Measurements from ENCODE around the gene MLST8.

The MLST8 gene, protein sequence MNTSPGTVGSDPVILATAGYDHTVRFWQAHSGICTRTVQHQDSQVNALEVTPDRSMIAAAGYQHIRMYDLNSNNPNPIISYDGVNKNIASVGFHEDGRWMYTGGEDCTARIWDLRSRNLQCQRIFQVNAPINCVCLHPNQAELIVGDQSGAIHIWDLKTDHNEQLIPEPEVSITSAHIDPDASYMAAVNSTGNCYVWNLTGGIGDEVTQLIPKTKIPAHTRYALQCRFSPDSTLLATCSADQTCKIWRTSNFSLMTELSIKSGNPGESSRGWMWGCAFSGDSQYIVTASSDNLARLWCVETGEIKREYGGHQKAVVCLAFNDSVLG

DNA sequence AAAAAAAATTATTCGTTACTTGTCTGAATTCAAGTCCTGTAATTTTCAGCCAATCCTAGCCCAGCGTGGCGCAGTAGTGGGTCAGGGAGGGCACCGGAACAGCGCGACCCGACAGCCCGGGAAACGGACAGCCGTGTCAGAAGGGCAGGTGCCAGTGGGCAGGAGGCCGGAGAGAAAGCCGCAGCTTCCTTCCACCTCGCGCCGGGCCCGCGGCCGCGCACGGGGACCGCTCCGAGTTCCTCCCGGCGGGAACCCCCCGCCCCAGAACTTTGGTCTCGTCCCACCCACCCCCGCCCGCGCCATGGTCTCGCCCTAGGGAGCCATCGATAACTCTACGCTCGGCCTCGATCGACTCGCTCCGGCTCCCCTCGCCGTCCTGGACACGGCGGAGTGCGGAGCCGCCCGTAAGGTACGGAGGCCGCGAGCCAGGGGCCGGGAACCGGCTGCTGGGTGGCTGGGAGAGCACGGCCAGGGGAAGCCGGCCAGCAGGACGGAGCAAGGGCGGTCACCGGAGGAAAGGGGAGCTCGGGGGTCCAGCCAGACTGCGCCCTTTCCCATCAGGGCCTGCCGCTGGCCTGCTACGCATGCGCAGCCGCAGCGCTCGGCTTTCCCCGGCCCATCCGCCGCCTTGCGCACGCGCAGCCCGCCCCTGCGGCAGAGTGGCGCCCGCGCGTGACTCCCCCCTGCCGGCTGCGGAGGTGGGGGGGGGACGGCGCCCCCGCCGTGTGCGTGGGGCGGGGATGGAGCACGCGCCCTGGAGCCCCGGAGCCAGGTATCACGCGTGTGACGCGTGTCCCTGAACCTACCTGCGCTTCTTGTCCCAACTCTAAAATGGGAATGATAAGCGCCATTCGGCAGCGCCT lies at the start of gene MLST8:
MLST8 (plus strand) TSS at position 351 of the 863 bp plus-strand sequence. CDS start 632 bp downstream, outside the sequence.
- no peaks in the 10 kb centered on the region for H3K9me3 ChIP-seq (ENCODE audit: control insufficient read depth, insufficient read depth, low read length)
- H3K4me1 ChIP-seq (ENCODE audit: insufficient read depth, low read length), result peaks cover 1% of the 10 kb centered on the region; the same call in 1 of the 2 replicates

GRCh38 chr16:2155977-2156848 lies 49.0 kb upstream of the MLST8 start:
- Histone ChIP-seq H3K9ac (ENCODE audit: low read depth, low read length) (peak overlapping the region; percentile 82), H3K4me1 (ENCODE audit: insufficient read depth, low read length) (peaks cover 22% of the 10 kb centered on the region; the same call in 1 of the 2 replicates), H3K9me3 (ENCODE audit: control insufficient read depth, insufficient read depth, low read length) (no peaks in the 10 kb centered on the region), H3K36me3 (ENCODE audit: insufficient read depth, low read length) (peaks cover 9% of the 10 kb centered on the region; the same call in 1 of the 2 replicates)

More for the DNA sequence above, at the start of gene MLST8:
- H3K9ac ChIP-seq (ENCODE audit: low read depth, low read length), result peak within 1 kb of the TSS; percentile 95
- no peaks in the 10 kb centered on the region for H3K36me3 ChIP-seq (ENCODE audit: insufficient read depth, low read length)

- peak overlapping the region; percentile 82; the same call in 1 of the 2 replicates for H3K9ac ChIP-seq (ENCODE audit: low read depth, low read length)
- peaks cover 9% of the 10 kb centered on the region; the same call in 1 of the 2 replicates for H3K36me3 ChIP-seq (ENCODE audit: insufficient read depth, low read length)
- H3K9me3 ChIP-seq (ENCODE audit: control insufficient read depth, insufficient read depth, low read length), result no peaks in the 10 kb centered on the region
- peaks cover 17% of the 10 kb centered on the region; the same call in 1 of the 2 replicates for H3K4me1 ChIP-seq (ENCODE audit: insufficient read depth, low read length)
Measured at GRCh38 chr16:2156849-2157224, 48.4 kb upstream of the MLST8 start.

DNA sequence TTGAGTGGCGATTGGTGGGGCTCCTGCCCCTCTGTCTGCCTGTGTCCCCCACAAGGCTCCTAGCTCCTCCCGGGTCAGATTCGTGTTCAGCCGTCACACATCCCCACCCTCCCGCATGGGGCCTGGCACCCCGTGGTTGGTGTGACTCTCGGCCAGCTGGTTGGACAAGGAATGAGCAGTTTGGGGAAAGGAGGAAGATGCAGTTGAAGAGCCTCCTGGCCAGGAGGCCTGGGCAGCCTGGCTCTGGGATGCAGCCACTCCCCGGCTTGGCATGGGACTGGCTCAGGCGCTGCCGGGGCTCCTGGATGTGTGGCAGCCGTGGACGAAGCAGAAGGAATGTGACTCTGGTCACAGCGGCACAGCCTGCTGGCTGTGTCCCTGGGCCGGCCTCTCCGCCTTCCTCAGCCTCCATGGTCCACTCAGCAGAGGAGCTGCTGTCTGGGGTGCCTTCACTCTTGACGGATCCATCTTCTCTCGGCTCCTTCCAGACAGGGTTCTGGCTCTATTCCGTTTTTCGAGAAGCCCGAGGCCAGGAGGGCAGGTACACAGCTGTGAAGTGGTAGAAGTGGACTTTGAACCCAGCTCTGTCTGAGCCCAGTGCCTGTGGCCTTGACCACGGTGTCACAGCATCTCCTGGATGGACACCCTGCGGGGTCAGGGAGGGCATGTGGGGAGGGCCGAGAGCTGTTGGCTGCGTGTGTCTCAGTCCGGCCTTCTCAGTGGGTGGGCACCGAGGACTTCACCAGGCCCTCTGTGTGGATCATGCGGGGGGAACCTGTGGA lies 47.6 kb upstream of the MLST8 start:
- Histone ChIP-seq H3K36me3 (ENCODE audit: insufficient read depth, low read length) (peaks cover 9% of the 10 kb centered on the region; the same call in 1 of the 2 replicates), H3K9me3 (ENCODE audit: control insufficient read depth, insufficient read depth, low read length) (no peaks in the 10 kb centered on the region), H3K9ac (ENCODE audit: low read depth, low read length) (no peak overlapping the region; the same call in 1 of the 2 replicates), H3K4me1 (ENCODE audit: insufficient read depth, low read length) (peaks cover 15% of the 10 kb centered on the region; the same call in 1 of the 2 replicates)

DNA sequence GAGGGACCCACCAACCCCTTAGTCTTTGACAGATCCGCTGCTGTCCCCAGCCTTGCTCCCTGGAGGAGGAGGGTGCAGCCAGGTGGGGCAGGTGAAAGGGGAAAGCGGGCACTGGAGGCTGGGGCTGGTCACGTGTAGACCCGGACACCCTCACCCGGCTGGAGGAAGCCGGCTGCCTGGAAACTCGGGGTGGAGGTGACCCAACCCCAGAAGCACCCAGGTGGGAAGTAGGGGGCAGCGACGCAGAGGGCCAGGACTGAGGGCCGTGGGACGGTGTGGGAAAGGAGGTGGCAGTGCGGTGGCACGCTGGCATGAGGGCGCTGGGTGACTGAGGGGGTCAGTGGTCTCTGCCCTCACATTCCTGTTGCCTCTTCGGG lies 47.0 kb upstream of the MLST8 start:
- Histone ChIP-seq H3K9ac (ENCODE audit: low read depth, low read length) (no peak overlapping the region), H3K36me3 (ENCODE audit: insufficient read depth, low read length) (peaks cover 9% of the 10 kb centered on the region; the same call in 1 of the 2 replicates), H3K4me1 (ENCODE audit: insufficient read depth, low read length) (peaks cover 15% of the 10 kb centered on the region; the same call in 1 of the 2 replicates), H3K9me3 (ENCODE audit: control insufficient read depth, insufficient read depth, low read length) (no peaks in the 10 kb centered on the region)

DNA sequence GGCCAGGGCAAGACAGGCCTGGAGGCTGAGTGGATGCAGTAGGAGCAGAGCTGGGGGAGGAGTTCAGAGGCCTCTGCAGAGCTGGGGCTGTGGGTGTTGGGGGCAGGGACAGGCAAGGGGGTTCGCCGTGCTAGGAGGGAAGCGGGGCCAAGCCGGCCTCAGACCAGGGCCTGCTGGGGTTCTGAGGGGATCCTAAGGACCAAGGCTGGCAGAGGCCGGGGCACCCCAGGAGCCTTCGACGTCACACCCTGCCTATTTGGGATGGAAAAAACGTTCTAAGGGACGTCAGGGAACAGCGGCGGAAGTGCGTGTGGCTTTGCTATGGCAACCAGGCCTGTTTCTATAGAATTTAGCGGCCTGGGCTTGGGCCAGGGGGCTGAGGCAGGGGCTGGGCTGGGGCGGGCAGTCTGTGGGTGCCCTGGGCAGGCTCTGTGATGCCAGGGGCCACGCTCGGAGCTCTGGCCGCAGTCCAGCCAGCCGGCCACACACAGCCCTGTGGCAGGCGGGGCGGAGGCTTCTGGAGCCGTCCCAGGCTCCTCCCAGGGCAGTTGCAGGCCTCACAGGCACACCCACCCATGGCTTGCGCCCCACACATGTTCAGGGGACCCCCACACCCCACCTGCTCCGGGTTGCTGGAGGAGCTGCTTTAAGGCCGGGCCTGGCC lies 45.9 kb upstream of the MLST8 start:
- H3K9ac ChIP-seq (ENCODE audit: low read depth, low read length), result no peak overlapping the region
- H3K9me3 ChIP-seq (ENCODE audit: control insufficient read depth, insufficient read depth, low read length), result no peaks in the 10 kb centered on the region
- H3K4me1 ChIP-seq (ENCODE audit: insufficient read depth, low read length), result peaks cover 15% of the 10 kb centered on the region; the same call in 1 of the 2 replicates
- H3K36me3 ChIP-seq (ENCODE audit: insufficient read depth, low read length), result peaks cover 5% of the 10 kb centered on the region; the same call in 1 of the 2 replicates

GRCh38 chr16:2160915-2161551 lies 44.2 kb upstream of the MLST8 start:
- H3K9me3 ChIP-seq (ENCODE audit: control insufficient read depth, insufficient read depth, low read length), result no peaks in the 10 kb centered on the region
- peaks cover 3% of the 10 kb centered on the region; the same call in 1 of the 2 replicates for H3K36me3 ChIP-seq (ENCODE audit: insufficient read depth, low read length)
- peaks cover 15% of the 10 kb centered on the region; the same call in 1 of the 2 replicates for H3K4me1 ChIP-seq (ENCODE audit: insufficient read depth, low read length)
- H3K9ac ChIP-seq (ENCODE audit: low read depth, low read length), result 0 out of 2 replicates have a peak overlapping the region, but pooled peaks have one; percentile 18

DNA sequence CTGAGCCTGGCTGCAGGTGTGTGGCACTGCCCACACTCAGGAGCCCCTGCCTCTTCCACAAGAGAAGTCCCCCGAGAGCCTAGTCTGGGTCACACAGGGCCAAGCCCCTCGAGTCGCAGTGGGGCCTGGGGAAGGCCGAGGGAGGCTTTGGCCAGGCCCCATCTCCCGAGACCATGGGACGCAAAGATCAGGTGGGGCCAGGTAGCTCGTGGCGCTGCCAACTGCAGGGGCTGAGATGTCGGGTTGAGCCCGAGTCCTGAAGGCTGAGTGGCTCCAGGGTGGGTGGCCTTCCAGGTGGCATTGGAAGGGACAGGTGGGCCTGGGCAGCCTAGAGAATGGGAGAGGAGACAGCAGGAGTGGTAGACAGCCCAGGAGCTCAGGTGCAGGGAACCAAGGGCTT lies 43.3 kb upstream of the MLST8 start:
- Histone ChIP-seq H3K9me3 (ENCODE audit: control insufficient read depth, insufficient read depth, low read length) (no peaks in the 10 kb centered on the region), H3K36me3 (ENCODE audit: insufficient read depth, low read length) (peaks cover 4% of the 10 kb centered on the region; the same call in 1 of the 2 replicates), H3K4me1 (ENCODE audit: insufficient read depth, low read length) (peaks cover 15% of the 10 kb centered on the region; the same call in 1 of the 2 replicates), H3K9ac (ENCODE audit: low read depth, low read length) (no peak overlapping the region)

DNA sequence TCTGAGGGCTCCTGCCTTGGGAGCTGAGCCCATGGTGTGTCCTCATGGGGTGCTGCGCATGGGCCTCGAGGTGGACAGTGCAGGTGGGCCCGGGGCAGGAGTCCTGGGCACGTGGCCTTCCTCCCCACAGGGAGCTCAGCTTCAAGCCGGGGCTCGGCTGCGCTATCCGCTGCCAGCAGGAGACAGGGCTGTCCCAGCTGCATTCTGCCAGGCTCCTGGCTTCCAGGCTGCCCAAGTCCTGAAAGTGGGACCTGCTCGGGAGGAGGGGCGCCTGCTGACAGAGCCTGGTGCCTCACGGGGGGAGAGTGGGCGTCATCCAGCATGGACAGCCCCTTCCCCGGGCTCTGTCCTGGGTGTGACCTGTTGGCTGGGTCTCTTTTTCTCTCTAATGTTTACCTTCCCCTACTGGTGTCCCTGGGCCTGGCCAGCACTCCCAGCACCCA lies 42.6 kb upstream of the MLST8 start:
- H3K4me1 ChIP-seq (ENCODE audit: insufficient read depth, low read length), result peaks cover 15% of the 10 kb centered on the region; the same call in 1 of the 2 replicates
- no peaks in the 10 kb centered on the region for H3K9me3 ChIP-seq (ENCODE audit: control insufficient read depth, insufficient read depth, low read length)
- H3K9ac ChIP-seq (ENCODE audit: low read depth, low read length), result no peak overlapping the region
- H3K36me3 ChIP-seq (ENCODE audit: insufficient read depth, low read length), result peaks cover 8% of the 10 kb centered on the region; the same call in 1 of the 2 replicates

DNA sequence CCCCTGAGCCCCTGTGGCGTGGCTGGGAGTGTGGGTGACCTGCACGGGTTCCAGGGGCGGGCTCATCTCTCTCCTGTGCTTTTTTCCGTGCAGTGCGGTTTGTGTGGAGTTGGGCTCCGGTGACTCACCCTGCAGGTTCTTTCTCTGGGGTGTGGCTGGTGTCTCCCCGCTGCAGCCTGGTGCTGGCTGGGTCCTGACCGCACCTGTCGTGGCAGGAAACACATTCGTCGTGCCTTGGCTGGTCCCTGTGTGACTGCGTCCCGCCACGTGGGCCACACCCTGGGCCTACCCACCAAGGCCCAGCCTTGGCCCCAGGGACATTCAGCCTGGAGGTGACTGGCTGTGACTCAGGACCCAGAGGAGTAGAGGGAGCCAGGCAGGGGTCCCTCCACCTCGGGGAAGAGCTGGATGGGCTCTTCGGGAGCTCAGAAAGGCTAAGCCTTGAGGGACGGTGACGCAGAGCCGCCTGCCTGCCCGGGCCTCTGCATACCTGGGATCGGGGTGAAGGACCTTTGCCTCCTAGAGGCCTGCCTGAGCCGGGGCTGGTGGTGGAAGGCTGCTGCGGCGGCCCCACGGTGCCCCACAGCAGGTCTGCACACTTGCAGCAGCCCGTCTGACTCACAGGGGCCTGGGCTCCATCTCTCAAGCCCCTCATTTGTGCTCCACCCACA lies 41.9 kb upstream of the MLST8 start:
- Histone ChIP-seq H3K36me3 (ENCODE audit: insufficient read depth, low read length) (peaks cover 8% of the 10 kb centered on the region; the same call in 1 of the 2 replicates), H3K9ac (ENCODE audit: low read depth, low read length) (no peak overlapping the region), H3K9me3 (ENCODE audit: control insufficient read depth, insufficient read depth, low read length) (no peaks in the 10 kb centered on the region), H3K4me1 (ENCODE audit: insufficient read depth, low read length) (peaks cover 15% of the 10 kb centered on the region; the same call in 1 of the 2 replicates)

DNA sequence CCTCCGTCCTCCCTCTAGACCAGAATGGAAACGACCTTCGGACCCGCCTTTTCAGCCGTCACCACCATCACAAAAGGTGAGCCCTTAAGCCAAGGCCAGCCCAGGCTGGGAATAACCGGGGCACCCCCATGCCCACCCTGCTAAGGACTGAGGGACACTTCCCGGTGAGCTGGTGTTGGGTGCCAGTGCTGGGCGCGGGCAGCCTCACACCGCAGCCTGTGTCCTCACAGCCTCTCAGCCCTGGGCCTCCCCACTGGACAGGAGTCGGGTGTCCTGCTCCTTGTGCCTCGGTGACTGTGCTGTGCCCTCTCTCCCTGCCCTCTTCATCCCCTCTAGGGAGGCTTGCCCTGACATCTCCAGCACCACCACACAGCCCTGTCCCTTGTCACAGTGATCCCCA lies 39.4 kb upstream of the MLST8 start:
- peaks cover 8% of the 10 kb centered on the region; the same call in 1 of the 2 replicates for H3K36me3 ChIP-seq (ENCODE audit: insufficient read depth, low read length)
- no peaks in the 10 kb centered on the region for H3K9me3 ChIP-seq (ENCODE audit: control insufficient read depth, insufficient read depth, low read length)
- no peak overlapping the region for H3K9ac ChIP-seq (ENCODE audit: low read depth, low read length)
- H3K4me1 ChIP-seq (ENCODE audit: insufficient read depth, low read length), result no peaks in the 10 kb centered on the region; the same call in 1 of the 2 replicates

Data from ES-I3 (cell line).